Mesothelial cell of epicardium (in vitro differentiated cells): ENCODE data around the gene LRP4. TPM values are rescaled to one million over a fixed set of nuclear protein-coding genes. Genes with fewer than 3 reads are reported as not detected.

Source experiments
- DNase-seq, 2 experiments: peaks; one replicate each; pipeline ENCODE4 v3.0.0; 2021; ENCODE audit warnings: low spot score in 2 of 2; ENCODE audit not compliant: unreplicated experiment in 2 of 2
- H3K27ac Mint-ChIP-seq: 2 replicates; pipeline ENCODE4 v1.8.0; 2021; ENCODE audit warnings: mixed read lengths
- H3K27me3 Mint-ChIP-seq: 2 replicates; pipeline ENCODE4 v1.8.0; 2021; ENCODE audit warnings: low read depth, mixed read lengths
- H3K36me3 Mint-ChIP-seq: 2 replicates; pipeline ENCODE4 v1.8.0; 2021; ENCODE audit warnings: mixed read lengths
- H3K4me1 Mint-ChIP-seq: 2 replicates; pipeline ENCODE4 v1.8.0; 2021; ENCODE audit warnings: mixed read lengths
- H3K4me3 Mint-ChIP-seq: 2 replicates; pipeline ENCODE4 v1.8.0; 2021; ENCODE audit warnings: mild to moderate bottlenecking, moderate library complexity, mixed read lengths
- H3K9me3 Mint-ChIP-seq: 2 replicates; pipeline ENCODE4 v1.8.0; 2021; ENCODE audit warnings: mixed read lengths
- total RNA-seq: library from RNA; stranded (reverse); gene quantifications from 3 replicates; pipeline ENCODE4 v1.2.1, GENCODE V29; 2021
- TF ChIP-seq, protein P1 (sequence below): fragments of 200-600 bp; sonication (generic); IDR thresholded peaks from one replicate; pipeline ENCODE4 v1.5.0; 2021; ENCODE audit warnings: antibody characterized with exemption; ENCODE audit not compliant: unreplicated experiment

Gene LRP4
- total RNA-seq, 1 donor from 2014 or later: 26.8 TPM

DNA sequence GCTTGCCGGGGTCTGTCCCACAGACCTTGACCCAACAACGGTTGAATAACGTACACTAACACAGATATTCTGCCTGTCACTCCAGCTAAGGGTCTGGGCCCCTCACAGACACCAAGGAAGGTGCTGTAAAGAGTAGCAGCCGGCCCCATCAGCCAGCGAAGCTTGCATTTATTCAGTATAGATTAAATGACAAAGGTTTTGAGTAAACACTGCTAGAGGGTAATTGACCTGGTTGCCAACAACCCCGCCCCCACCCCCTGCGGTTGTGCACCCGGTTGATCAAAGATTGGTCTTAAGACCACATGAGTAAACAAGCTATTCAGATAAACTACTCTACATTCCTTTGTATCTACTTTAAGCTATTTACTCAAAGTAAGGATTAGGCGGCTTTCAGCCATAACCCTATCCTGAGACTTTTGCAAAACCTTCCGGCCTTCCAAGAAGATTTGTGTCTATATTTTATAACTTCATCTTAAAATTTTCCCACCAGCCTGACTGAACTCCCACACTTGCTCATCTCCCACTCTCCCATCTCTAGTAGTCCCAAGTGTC lies 67.4 kb downstream of the LRP4 start:
- Mint-ChIP-seq H3K27ac (no peak overlapping the region), H3K4me3 (no peak overlapping the region), H3K4me1 (peaks cover 4% of the 10 kb centered on the region), H3K9me3 (no peaks in the 10 kb centered on the region), H3K36me3 (no peaks in the 10 kb centered on the region), H3K27me3 (no peaks in the 10 kb centered on the region)
- TF ChIP-seq, protein P1, sequence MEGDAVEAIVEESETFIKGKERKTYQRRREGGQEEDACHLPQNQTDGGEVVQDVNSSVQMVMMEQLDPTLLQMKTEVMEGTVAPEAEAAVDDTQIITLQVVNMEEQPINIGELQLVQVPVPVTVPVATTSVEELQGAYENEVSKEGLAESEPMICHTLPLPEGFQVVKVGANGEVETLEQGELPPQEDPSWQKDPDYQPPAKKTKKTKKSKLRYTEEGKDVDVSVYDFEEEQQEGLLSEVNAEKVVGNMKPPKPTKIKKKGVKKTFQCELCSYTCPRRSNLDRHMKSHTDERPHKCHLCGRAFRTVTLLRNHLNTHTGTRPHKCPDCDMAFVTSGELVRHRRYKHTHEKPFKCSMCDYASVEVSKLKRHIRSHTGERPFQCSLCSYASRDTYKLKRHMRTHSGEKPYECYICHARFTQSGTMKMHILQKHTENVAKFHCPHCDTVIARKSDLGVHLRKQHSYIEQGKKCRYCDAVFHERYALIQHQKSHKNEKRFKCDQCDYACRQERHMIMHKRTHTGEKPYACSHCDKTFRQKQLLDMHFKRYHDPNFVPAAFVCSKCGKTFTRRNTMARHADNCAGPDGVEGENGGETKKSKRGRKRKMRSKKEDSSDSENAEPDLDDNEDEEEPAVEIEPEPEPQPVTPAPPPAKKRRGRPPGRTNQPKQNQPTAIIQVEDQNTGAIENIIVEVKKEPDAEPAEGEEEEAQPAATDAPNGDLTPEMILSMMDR: no peak
- DNase-seq: no peak

DNA sequence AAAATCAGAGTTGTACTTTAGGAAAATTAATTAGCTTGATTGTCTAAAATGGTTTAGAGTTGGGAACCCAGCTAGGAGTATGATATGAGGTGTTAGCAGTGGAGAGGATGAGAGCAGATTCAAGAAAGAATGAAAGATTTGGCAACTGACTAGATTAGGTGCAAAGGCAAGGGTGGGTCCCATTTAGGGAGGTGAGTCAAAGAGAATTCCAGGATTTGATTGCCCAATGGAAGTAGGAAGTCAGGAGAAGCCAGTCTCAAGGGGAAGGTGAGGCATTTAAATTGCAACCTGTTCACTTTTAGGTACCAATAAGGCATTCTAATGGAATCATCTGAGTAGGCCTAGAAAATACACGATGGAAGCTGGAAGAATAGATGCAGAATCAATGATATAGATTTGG lies 68.7 kb downstream of the LRP4 start:
- H3K27me3 Mint-ChIP-seq: no peaks in the 10 kb centered on the region
- DNase-seq: no peak
- TF ChIP-seq, protein P1: no peak
- H3K4me1 Mint-ChIP-seq: peaks cover 12% of the 10 kb centered on the region
- no peak overlapping the region for H3K4me3 Mint-ChIP-seq
- no peaks in the 10 kb centered on the region for H3K9me3 Mint-ChIP-seq
- H3K36me3 Mint-ChIP-seq: no peaks in the 10 kb centered on the region
- H3K27ac Mint-ChIP-seq: no peak overlapping the region

GRCh38 chr11:46846510-46846830 lies 71.9 kb downstream of the LRP4 start:
- TF ChIP-seq, protein P1: no peak

GRCh38 chr11:46845740-46846509 lies 72.4 kb downstream of the LRP4 start, which contains the start of gene CKAP5:
Gene CKAP5 (minus strand): TSS chr11:46846280. CDS start chr11:46821231, 25,049 bp downstream.
- peaks cover 23% of the 10 kb centered on the region for H3K4me1 Mint-ChIP-seq
- H3K36me3 Mint-ChIP-seq: no peaks in the 10 kb centered on the region
- peak within 1 kb of the TSS; percentile 97 for H3K27ac Mint-ChIP-seq
- no peaks in the 10 kb centered on the region for H3K9me3 Mint-ChIP-seq
- peak within 1 kb of the TSS; percentile 98 for H3K4me3 Mint-ChIP-seq
- no peaks in the 10 kb centered on the region for H3K27me3 Mint-ChIP-seq
- TF ChIP-seq, protein P1: no peak
- peak; percentile 67 to 83 for DNase-seq

More at GRCh38 chr11:46846510-46846830, 71.9 kb downstream of the LRP4 start:
- Mint-ChIP-seq H3K4me1 (peaks cover 23% of the 10 kb centered on the region), H3K9me3 (no peaks in the 10 kb centered on the region), H3K4me3 (peak overlapping the region; percentile 98), H3K36me3 (no peaks in the 10 kb centered on the region), H3K27ac (peak overlapping the region; percentile 97), H3K27me3 (no peaks in the 10 kb centered on the region)
- DNase-seq: no peak

DNA sequence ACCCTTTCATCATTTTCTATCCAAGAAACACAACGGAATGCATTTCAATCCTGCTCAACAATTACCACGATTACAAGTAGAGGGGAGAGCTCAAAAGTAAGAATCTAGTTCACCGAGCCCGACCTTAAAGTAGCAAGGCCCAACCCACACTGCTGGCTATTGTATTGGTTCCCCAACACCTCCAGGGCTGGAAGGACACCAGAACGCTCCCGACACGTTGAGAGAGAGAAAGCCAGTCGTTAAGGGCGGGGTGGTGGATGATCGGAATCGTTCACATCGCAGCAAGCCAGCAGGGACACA lies 73.0 kb downstream of the LRP4 start:
- peak overlapping the region; percentile 80 for H3K4me3 Mint-ChIP-seq
- no peaks in the 10 kb centered on the region for H3K36me3 Mint-ChIP-seq
- peaks cover 23% of the 10 kb centered on the region for H3K4me1 Mint-ChIP-seq
- peak overlapping the region; percentile 86 for H3K27ac Mint-ChIP-seq
- H3K27me3 Mint-ChIP-seq: no peaks in the 10 kb centered on the region
- TF ChIP-seq, protein P1: no peak
- no peak for DNase-seq
- H3K9me3 Mint-ChIP-seq: no peaks in the 10 kb centered on the region
